Dermis lymphatic vessel endothelial cell (primary cell): ENCODE results near the gene CYTH2. TPM values are rescaled to one million over a fixed set of nuclear protein-coding genes. Genes with fewer than 3 reads are reported as not detected.

ENCODE experiments used
- total RNA-seq: library from RNA; depleted of rRNA; stranded (reverse); fragments of >200 nt; gene quantifications from 2 replicates; pipeline ENCODE4 v1.2.1, GENCODE V29; 2014

Gene CYTH2, protein sequence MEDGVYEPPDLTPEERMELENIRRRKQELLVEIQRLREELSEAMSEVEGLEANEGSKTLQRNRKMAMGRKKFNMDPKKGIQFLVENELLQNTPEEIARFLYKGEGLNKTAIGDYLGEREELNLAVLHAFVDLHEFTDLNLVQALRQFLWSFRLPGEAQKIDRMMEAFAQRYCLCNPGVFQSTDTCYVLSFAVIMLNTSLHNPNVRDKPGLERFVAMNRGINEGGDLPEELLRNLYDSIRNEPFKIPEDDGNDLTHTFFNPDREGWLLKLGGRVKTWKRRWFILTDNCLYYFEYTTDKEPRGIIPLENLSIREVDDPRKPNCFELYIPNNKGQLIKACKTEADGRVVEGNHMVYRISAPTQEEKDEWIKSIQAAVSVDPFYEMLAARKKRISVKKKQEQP
- total RNA-seq: 54.6 and 64.6 TPM in 2 replicates

GRCh38 chr19:48469289-48469881 is at the start of gene CYTH2:
TSS of gene CYTH2 (plus strand) at chr19:48469369. CDS start at chr19:48469508, 139 bp downstream.

DNA sequence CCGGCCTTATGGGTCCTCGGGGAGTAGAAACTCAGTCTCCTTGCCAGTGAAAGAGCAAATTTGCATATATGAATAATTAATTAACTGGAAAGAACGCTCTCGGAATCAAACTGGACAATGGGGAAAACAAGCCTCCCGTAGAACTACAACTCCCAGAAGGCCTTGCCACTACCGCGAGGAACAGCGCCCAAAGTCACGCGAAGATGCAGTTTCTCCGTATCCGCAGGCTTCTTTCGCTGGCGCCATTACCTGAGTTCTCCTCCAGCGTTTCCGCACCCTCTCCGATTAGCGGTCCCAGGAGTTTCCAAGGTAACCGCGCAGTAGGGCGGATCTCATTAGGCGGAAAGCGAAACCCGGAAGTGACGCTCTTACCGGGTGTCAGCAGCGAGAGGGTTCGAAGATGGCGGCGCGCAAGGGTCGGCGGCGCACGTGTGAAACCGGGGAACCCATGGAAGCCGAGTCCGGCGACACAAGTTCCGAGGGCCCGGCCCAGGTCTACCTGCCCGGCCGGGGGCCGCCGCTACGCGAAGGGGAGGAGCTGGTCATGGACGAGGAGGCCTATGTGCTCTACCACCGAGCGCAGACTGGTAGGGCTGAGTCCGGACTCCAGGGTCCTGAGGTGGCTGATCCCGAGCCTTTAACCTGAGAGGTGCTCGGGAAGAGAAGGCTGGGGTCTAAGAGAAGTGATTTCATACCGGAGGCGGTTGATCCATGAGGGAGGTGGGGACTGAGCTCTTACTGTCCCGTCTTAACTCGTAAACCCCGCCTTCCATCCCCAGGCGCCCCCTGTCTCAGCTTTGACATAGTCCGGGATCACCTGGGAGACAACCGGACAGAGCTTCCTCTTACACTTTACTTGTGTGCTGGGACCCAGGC is 23.3 kb upstream of the CYTH2 start, which contains the start of gene GRWD1:
Gene GRWD1 (plus strand): TSS at position 378 of the 876 bp plus-strand sequence. CDS start 23 bp downstream, at position 401.

DNA sequence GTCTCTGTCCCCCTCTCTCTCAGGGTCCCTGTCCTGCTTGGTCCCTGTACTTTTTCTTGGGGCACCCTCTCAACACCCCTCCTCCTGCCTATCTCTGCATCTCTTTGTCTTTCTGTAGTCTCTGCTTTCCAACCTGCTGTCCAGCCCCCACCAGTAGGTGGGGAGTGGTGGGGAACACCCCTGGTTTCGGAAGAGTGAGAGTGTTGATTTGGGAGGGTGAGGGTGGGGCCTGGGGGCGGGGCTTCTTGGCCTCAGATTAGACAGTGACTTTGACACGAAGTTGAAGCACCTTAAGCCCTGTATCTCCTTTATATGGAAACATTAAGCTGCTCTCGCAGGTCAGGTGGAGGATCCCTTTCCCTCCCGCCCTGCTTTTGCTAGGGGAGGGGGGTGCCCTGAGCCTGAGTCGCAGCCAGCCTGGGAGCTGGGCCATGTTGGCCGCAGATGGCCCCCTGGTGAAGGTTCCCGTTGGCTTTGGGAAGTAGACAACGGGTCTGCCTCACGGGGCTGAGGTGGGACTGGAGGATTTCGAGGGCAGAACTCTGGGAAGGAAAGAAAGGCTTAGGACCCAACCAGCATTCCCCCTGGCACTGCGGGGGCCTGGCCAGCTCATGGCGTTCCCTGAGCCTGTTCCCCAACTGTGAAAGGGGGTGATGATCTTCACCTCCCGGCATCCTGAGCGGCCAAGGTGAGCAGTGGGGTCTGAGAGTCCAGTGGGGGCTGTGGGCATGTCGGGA is 13.8 kb upstream of the CYTH2 start, which contains the start of gene KCNJ14:
Gene KCNJ14 (plus strand): TSS at position 404 of the 737 bp plus-strand sequence. CDS start 6,151 bp downstream, outside the sequence.

GRCh38 chr19:48511800-48512503 is 42.8 kb downstream of the CYTH2 start, which contains the start of gene LMTK3:
TSS of gene LMTK3 (minus strand) at chr19:48511835. CDS start at chr19:48511576, 259 bp downstream.

Other genes starting within 250 kb of the CYTH2 start
- 62.0 and 103 TPM in 2 replicates for gene CARD8, start 213.5 kb upstream of the CYTH2 start, total RNA-seq
- gene ZNF114, start 199.3 kb upstream of the CYTH2 start, total RNA-seq: 0.26 and 0.76 TPM in 2 replicates
- gene EMP3, start 143.8 kb upstream of the CYTH2 start, total RNA-seq: 0.60 and 6.3 TPM in 2 replicates
- 1.7 and 2.7 TPM in 2 replicates for gene TMEM143, start 105.4 kb upstream of the CYTH2 start, total RNA-seq
- gene SYNGR4, start 105.0 kb upstream of the CYTH2 start, total RNA-seq: not detected in 2 replicates
- gene KDELR1, start 77.8 kb upstream of the CYTH2 start, total RNA-seq: 34.7 and 35.4 TPM in 2 replicates
- gene GRIN2D, start 75.7 kb upstream of the CYTH2 start, total RNA-seq: 0.26 and 0.33 TPM in 2 replicates
- gene GRWD1, start 23.4 kb upstream of the CYTH2 start, total RNA-seq: 14.7 and 24.4 TPM in 2 replicates
- 0.11 and 0.26 TPM in 2 replicates for gene KCNJ14, start 13.8 kb upstream of the CYTH2 start, total RNA-seq
- gene LMTK3, start 42.5 kb downstream of the CYTH2 start, total RNA-seq: under 0.01 TPM in 1 of 2 replicates, not detected in the other
- gene SULT2B1, start 82.8 kb downstream of the CYTH2 start, total RNA-seq: 0.11 TPM in 1 of 2 replicates, not detected in the other
- not detected in 2 replicates for gene SPACA4, start 137.4 kb downstream of the CYTH2 start, total RNA-seq
- gene FAM83E, start 145.7 kb downstream of the CYTH2 start, total RNA-seq: 0.22 and 0.60 TPM in 2 replicates
- 2,542 and 4,069 TPM in 2 replicates for gene RPL18, start 149.8 kb downstream of the CYTH2 start, total RNA-seq
- gene SPHK2, start 150.1 kb downstream of the CYTH2 start, total RNA-seq: 4.0 and 4.9 TPM in 2 replicates
- gene DBP, start 168.0 kb downstream of the CYTH2 start, total RNA-seq: 1.9 and 2.1 TPM in 2 replicates
- 4.0 and 9.8 TPM in 2 replicates for gene CA11, start 176.8 kb downstream of the CYTH2 start, total RNA-seq
- gene NTN5, start 203.6 kb downstream of the CYTH2 start, total RNA-seq: not detected in 2 replicates
- gene FUT2, start 226.6 kb downstream of the CYTH2 start, total RNA-seq: not detected in 2 replicates